M059J (cell line): ENCODE results near the gene ZNF527. TPM values are rescaled to one million over a fixed set of nuclear protein-coding genes. Genes with fewer than 3 reads are reported as not detected.

Experiments
- total RNA-seq: library from RNA; depleted of rRNA; stranded (reverse); fragments of >200 nt; shearing (Covaris generic); gene quantifications from 2 replicates; pipeline ENCODE4 v1.2.3, GENCODE V29; 2014; rRNA removed

Gene ZNF527
- total RNA-seq, 1 experiment from 2014 or later, result 4.6 TPM

Other genes with a start within 250 kb of the ZNF527 start
- 8.0 and 25.3 TPM in 2 replicates for gene ZNF585A, start 198.4 kb upstream of the ZNF527 start, total RNA-seq
- gene ZNF585B, start 160.6 kb upstream of the ZNF527 start, total RNA-seq, result 14.5 and 18.1 TPM in 2 replicates
- gene ZNF383, start 152.9 kb upstream of the ZNF527 start, total RNA-seq, result 5.0 and 8.6 TPM in 2 replicates
- 6.9 and 7.2 TPM in 2 replicates for gene ZNF569, start 96.3 kb downstream of the ZNF527 start, total RNA-seq
- gene ZNF570, start 98.3 kb downstream of the ZNF527 start, total RNA-seq, result 3.9 and 6.6 TPM in 2 replicates
- 3.8 and 6.0 TPM in 2 replicates for gene ZNF793, start 135.8 kb downstream of the ZNF527 start, total RNA-seq
- gene ZNF571, start 223.7 kb downstream of the ZNF527 start, total RNA-seq, result 1.6 and 4.4 TPM in 2 replicates
- gene ZNF540, start 223.8 kb downstream of the ZNF527 start, total RNA-seq, result 1.8 TPM in 1 of 2 replicates, not detected in the other